Measurements from ENCODE around the gene UBE4B.

- no peak for TF ChIP-seq CTCF (conservative IDR thresholded peaks at IDR 0.05; ENCODE audit: low read depth, low read length)
- no peak for TF ChIP-seq BHLHE40 (IDR thresholded peaks at IDR 0.05; ENCODE audit: low read depth, low read length)
- no peak for TF ChIP-seq MAZ (IDR thresholded peaks at IDR 0.05; ENCODE audit: borderline replicate concordance, low read depth, low read length)
- TF ChIP-seq POLR2A (IDR thresholded peaks at IDR 0.05; ENCODE audit: low read depth, low read length), result no peak
- no peak for TF ChIP-seq SMC3 (IDR thresholded peaks at IDR 0.05; ENCODE audit: low read depth, low read length)
- TF ChIP-seq CEBPB (IDR thresholded peaks at IDR 0.05; ENCODE audit: low read depth, low read length), result no peak
These were observed 187.4 kb downstream of the UBE4B start for GRCh38 chr1:10220200-10220599.
